Activated B cell treated with CpG ODN at 0.5 μM for 24 hours (primary cell): ENCODE results near the gene FRA10AC1. TPM values are rescaled to one million over a fixed set of nuclear protein-coding genes. Genes with fewer than 3 reads are reported as not detected.

Source experiments
- ATAC-seq: fragments of 200-7000 bp; cut with Tn5 transposase; one replicate; pipeline ENCODE4 v1.10.0; 2021; ENCODE audit warnings: low read depth, mild to moderate bottlenecking, moderate library complexity
- CTCF ChIA-PET: fragments of 350-600 bp; sonication (Branson Sonifier 250); formaldehyde crosslinking; loops from one replicate; lab custom pipeline; 2021; ENCODE audit warnings: antibody characterized with exemption; lab: Charles Lee
- POLR2A ChIA-PET: fragments of 350-600 bp; sonication (Branson Sonifier 250); formaldehyde crosslinking; loops from one replicate; lab custom pipeline; 2021; ENCODE audit warnings: antibody characterized with exemption; lab: Charles Lee
- DNase-seq: peaks from one replicate; pipeline ENCODE4 v3.0.0; 2022
- H3K27ac Mint-ChIP-seq: one replicate; pipeline ENCODE4 v1.8.0; 2020; ENCODE audit warnings: mixed read lengths
- H3K27me3 Mint-ChIP-seq: one replicate; pipeline ENCODE4 v1.8.0; 2021; ENCODE audit warnings: mixed read lengths
- H3K36me3 Mint-ChIP-seq: one replicate; pipeline ENCODE4 v1.8.0; 2021; ENCODE audit warnings: low read depth, mixed read lengths
- H3K4me1 Mint-ChIP-seq: one replicate; pipeline ENCODE4 v1.8.0; 2021; ENCODE audit warnings: mixed read lengths
- H3K4me3 Mint-ChIP-seq: one replicate; pipeline ENCODE4 v1.8.0; 2020; ENCODE audit warnings: mild to moderate bottlenecking, mixed read lengths
- H3K9me3 Mint-ChIP-seq: one replicate; pipeline ENCODE4 v1.8.0; 2020; ENCODE audit warnings: mixed read lengths
- CTCF ChIP-seq: fragments of 200-600 bp; IDR thresholded peaks from one replicate; pipeline ENCODE4 v1.8.0; 2022; ENCODE audit warnings: antibody characterized with exemption, mild to moderate bottlenecking
- intact Hi-C: fragments of 100-400 bp; cut with micrococcal nuclease; formaldehyde crosslinking; loops from one replicate; pipeline ENCODE4 v1.15.1; 2024
- total RNA-seq: library from RNA; stranded (reverse); gene quantifications from 2 replicates; pipeline ENCODE4 v1.2.3, GENCODE V29; 2022

Gene FRA10AC1
- total RNA-seq, 1 donor from 2014 or later = 24.8 TPM

GRCh38 chr10:93656155-93656554, 46.2 kb downstream of the FRA10AC1 start:
- ChIA-PET CTCF (no interaction called here), POLR2A (no interaction called here)
- intact Hi-C loops = no loop called here
- H3K36me3 Mint-ChIP-seq = peaks cover 13% of the 10 kb centered on the region
- ATAC-seq (no peak), DNase-seq (no peak)
- no peak overlapping the region for H3K4me3 Mint-ChIP-seq
- no peaks in the 10 kb centered on the region for H3K9me3 Mint-ChIP-seq
- H3K27ac Mint-ChIP-seq = no peak overlapping the region
- no peaks in the 10 kb centered on the region for H3K4me1 Mint-ChIP-seq
- H3K27me3 Mint-ChIP-seq = no peaks in the 10 kb centered on the region
- no peak for TF ChIP-seq CTCF

GRCh38 chr10:93654201-93654600, 48.2 kb downstream of the FRA10AC1 start:
- Mint-ChIP-seq H3K36me3 (no peaks in the 10 kb centered on the region), H3K9me3 (no peaks in the 10 kb centered on the region), H3K27ac (no peak overlapping the region), H3K27me3 (no peaks in the 10 kb centered on the region), H3K4me3 (no peak overlapping the region), H3K4me1 (no peaks in the 10 kb centered on the region)
- CTCF ChIA-PET = no interaction called here
- DNase-seq (no peak), ATAC-seq (no peak)
- intact Hi-C loops = no loop called here
- TF ChIP-seq CTCF = no peak
- POLR2A ChIA-PET = no interaction called here

- Mint-ChIP-seq H3K36me3 (no peaks in the 10 kb centered on the region), H3K27me3 (no peaks in the 10 kb centered on the region), H3K9me3 (no peaks in the 10 kb centered on the region), H3K27ac (no peak overlapping the region), H3K4me3 (no peak overlapping the region), H3K4me1 (no peaks in the 10 kb centered on the region)
- no peak for TF ChIP-seq CTCF
- ChIA-PET POLR2A (no interaction called here), CTCF (no interaction called here)
- intact Hi-C loops = no loop called here
- no peak for ATAC-seq
- no peak for DNase-seq
Measured at GRCh38 chr10:93652857-93653256, 49.5 kb downstream of the FRA10AC1 start.

GRCh38 chr10:93639791-93640190, 62.6 kb downstream of the FRA10AC1 start:
- Mint-ChIP-seq H3K36me3 (no peaks in the 10 kb centered on the region), H3K27me3 (peaks cover 8% of the 10 kb centered on the region), H3K27ac (no peak overlapping the region), H3K4me1 (no peaks in the 10 kb centered on the region), H3K4me3 (no peak overlapping the region), H3K9me3 (peaks cover 2% of the 10 kb centered on the region)
- ATAC-seq (no peak), DNase-seq (no peak)
- intact Hi-C loops = no loop called here
- TF ChIP-seq CTCF = no peak
- POLR2A ChIA-PET = no interaction called here
- CTCF ChIA-PET = no interaction called here

GRCh38 chr10:93630625-93631557, 71.5 kb downstream of the FRA10AC1 start:
- Mint-ChIP-seq H3K36me3 (no peaks in the 10 kb centered on the region), H3K9me3 (peaks cover under 1% of the 10 kb centered on the region), H3K4me3 (no peak overlapping the region), H3K4me1 (no peaks in the 10 kb centered on the region), H3K27ac (no peak overlapping the region), H3K27me3 (peaks cover 18% of the 10 kb centered on the region)
- no peak for TF ChIP-seq CTCF
- CTCF ChIA-PET = no interaction called here
- DNase-seq (no peak), ATAC-seq (no peak)
- intact Hi-C loops = no loop called here
- POLR2A ChIA-PET = no interaction called here
